ENCODE results near the gene WDR6. TPM values are rescaled to one million over a fixed set of nuclear protein-coding genes. Genes with fewer than 3 reads are reported as not detected.

WDR6 gene
- total RNA-seq, 1 donor from 2014 or later = 116 TPM

DNA sequence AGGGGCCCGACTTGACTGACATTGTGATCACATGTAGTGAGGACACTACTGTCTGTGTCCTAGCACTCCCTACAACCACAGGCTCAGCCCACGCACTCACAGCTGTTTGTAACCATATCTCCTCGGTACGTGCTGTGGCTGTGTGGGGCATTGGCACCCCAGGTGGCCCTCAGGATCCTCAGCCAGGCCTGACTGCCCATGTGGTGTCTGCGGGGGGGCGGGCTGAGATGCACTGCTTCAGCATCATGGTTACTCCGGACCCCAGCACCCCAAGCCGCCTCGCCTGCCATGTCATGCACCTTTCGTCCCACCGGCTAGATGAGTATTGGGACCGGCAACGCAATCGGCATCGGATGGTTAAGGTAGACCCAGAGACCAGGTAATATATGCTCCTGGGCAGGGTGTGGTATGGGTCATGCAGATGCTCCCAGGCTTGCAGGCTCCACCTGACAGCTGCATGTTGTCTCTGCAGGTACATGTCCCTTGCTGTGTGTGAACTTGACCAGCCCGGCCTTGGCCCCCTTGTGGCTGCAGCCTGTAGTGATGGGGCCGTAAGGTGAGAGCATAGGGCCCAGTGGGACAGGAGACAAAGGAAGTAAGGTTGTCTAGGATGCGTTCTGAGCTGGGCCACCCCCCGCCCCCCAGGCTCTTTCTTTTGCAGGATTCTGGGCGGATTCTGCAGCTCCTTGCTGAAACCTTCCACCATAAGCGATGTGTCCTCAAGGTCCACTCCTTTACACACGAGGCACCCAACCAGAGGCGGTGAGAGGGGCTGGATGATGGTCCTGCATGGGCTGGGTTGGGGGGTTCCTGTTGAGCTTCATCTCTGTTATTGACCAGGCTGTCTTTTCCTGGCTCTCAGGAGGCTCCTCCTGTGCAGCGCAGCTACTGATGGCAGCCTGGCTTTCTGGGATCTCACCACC, 6.8 kb downstream of the WDR6 start:
- no peak for DNase-seq (ENCODE audit: extremely low read depth, low read depth, low spot score)

DNA sequence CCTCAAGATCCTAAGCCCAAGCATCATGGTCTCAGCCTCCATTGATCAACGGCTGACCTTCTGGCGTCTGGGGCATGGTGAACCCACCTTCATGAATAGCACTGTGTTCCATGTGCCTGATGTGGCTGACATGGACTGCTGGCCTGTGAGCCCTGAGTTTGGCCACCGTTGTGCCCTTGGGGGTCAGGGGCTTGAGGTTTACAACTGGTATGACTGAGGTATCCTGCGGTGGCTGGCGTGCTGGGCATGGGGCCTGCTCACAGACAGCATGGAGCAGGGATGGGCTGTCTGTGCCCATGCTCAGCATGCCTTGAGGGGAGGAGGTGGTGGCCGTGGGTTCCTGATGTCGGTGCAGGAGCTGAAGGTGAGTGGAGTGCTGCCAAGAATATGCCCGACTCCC, 7.9 kb downstream of the WDR6 start:
- no peak for DNase-seq (ENCODE audit: extremely low read depth, low read depth, low spot score)

DNA sequence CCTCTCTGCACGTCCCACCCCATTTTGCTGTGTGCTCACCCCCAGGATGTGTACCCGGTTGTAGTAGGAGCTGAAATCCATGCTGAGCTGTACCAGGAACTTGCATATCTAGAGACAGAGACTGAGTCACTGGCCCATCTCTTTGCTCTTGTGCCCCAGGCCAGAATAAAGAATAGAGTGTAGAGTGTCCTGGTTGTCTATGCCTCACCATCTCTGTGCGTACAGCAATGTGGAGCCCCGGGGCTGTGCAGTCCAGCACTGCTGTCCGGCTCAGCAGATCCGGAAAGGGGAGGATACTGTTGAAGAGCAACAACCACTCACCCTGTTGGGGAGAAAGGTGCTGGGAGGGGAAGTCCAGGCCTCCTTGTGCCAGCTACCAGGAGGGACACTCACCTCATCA, 8.6 kb downstream of the WDR6 start:
- DNase-seq (ENCODE audit: extremely low read depth, low read depth, low spot score) = no peak

DNA sequence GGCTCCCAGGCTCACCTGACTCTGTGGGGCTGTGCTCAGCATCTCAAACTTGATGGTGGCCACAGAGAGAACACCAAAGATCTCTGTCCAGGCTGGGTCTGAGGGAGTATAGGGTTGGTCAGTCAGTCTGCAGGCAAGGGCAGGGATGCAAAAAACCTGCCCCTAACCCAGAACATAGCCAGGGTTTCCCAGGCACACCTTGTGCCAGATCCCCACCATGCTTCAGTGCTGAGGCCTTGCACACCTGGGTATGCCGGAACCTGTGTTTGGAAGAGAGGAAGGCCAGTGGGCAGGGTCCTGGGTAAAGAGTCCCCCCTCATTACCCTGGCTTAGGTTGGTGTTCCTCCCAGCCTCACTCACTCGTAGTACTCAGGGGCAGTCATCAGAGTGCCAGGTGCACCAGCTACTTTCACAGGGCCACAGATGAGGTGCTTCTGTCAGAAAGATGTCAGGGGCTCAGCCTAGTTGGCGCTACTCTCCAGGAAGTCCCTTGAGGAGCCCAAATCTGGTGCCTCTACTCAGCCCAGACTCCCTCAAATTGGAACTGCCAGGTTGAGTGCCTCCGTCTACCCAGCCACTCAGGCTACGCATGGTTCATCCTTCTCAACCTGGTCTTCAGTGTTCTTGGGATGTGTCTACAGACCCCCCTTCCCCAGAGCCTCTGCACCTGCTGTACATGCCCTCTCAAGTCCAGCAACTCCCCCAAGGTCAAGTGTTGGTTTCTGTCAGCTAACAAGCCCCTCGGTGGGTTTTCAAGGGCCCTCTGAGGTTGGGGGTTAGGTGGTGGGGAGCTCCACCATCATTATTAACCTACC, 9.4 kb downstream of the WDR6 start:
- no peak for DNase-seq (ENCODE audit: extremely low read depth, low read depth, low spot score)

DNA sequence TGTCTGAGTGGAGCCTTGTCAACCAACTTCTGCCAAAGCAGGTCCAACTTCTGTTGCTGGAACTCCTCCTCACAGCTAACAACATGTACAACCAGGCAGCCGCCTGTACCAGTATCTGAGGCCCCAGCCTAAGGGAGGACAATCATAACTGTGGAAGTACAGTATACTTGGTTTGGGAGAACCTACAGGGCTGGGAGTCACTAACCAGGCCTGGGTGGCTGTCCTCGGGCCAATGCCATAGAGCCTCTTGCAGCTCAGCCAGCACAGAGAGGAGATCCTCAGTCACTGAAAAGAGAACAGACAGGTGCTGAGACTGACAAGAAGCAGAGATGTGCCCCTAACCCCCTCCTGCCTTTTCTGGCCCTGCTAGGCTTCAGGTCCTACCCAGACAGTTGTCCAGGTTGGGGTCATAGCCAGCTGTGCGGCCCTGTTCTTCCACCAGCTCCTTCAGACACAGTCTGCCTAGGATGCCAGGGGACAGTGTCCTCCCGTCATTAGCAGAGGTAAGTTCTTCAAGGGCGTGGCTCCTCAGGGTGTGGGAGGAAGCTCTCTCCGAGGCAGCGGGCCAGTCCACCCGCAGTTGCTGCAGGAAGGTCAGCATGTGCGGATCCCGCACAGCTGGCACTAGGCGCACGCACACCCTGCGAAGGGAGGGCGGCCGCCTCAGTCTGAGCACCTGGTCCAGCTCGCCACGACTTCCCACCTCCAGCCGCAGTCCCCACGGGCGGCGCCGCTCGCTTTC, 10.2 kb downstream of the WDR6 start:
- no peak for DNase-seq (ENCODE audit: extremely low read depth, low read depth, low spot score)

DNA sequence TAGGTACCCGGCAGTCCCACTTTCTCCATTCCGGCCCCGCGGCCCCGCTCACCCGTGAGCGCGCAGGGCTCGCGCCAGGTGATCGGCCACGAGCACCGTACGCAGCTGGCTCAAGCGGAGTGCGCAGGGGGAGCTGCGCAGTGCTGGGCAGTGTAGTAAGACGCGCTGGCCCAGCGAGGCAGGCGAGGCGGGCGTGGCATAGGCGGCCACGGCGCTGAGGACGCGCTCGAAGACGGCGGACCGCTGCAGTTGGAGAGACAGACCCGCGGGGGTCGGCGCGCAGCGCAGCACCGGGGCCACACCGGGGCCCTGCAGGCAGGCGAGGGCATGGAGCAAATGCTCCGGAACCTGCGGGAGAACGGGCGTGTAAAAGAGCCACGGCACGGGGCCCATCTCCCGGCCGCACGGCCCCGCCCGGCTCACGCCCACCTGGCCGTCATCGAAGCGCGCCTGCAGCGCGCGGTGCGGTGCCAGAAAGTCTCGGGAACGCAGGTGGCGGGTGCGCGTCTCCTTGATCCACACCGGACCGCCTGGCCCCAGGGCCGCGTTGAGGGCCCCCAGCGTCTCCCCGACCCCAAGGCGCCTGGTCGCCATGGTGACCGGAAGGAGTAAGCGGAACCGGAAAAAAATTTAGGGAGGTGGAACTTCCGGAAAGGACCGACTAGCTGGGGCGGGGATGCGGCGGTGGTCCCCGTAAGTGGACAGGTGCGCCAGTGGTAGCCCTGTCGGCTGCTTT, 10.9 kb downstream of the WDR6 start, which contains the start of gene DALRD3:
Gene DALRD3 (minus strand): TSS at position 610 of the 736 bp plus-strand sequence. CDS start 16 bp downstream, at position 594.
- DNase-seq (ENCODE audit: extremely low read depth, low read depth, low spot score) = no peak

DNA sequence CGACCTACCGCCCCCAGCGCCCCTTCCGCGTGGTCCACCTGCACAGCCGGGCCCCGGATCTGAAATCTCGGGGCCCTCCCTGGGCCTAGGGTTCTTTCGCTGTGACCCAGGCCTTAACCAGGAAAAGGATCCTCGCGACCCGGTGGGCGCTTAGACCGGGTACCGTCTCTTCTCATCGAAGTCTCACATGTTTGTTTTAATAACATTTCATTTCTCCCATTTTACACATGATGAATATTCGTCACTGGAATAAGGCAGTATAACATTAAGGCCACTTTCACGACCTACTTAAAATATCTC, 11.5 kb downstream of the WDR6 start:
- no peak for DNase-seq (ENCODE audit: extremely low read depth, low read depth, low spot score)

DNA sequence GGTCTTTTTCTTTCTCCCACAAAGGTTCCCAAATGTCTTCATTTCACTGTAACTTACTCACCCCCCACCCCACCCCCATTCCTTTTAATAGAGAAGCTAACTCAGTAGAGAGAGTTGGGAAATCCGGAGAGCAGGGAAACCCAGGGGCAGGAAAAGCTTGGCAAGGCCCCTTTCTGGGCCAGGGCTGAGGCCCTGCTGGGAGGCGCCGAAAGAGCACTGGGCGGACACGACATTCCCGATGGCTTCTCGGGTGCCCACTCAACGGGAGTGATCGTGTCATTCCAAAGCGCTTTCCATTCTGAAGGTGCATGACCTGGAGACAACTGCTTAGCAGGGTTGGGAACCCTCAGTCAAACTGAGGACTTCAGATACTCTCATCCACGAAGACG, 12.7 kb downstream of the WDR6 start:
- DNase-seq (ENCODE audit: extremely low read depth, low read depth, low spot score) = no peak

DNA sequence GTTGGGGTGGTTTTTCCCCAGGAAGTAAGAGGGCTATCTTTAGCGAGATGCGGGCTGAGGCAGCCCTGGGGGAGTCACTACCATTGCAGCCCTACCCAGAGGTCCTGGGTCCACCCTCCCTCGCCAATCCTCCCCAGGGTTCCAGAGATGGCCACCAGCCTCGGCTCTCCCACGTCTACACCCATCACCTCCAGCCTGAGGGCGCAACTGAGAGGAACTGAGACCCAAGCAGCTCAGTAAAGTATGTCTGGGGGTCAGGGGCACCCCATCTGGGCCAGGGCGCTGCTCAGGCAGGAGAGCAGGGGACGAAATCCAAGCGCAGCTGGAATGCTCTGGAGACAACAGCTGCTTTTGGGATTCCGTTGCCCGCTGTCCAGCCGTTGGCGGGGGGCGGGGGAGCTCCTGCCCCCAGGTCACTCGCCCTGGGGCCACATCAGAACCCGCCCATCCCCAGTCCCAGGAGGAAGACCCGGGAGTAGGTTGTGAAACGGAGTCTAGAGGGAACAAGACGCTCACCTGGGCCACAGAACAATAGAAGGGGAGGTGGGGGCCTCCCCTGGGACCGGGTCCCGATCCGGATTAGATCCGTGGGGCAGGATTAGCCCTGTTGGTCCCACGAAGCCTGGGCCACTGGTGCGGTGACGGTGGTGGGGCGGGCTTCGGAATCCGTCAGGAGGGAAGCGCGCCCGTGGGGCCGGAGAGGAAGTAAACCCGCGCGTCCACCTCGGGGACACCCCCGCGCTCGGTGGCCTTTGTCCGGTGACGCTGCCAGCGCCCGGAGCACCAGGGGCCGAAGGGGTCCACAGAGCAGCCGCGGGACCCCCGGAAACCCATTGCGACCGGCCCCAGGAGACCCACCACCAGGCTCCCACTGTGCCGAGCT, 13.4 kb downstream of the WDR6 start:
- no peak for DNase-seq (ENCODE audit: extremely low read depth, low read depth, low spot score)

DNA sequence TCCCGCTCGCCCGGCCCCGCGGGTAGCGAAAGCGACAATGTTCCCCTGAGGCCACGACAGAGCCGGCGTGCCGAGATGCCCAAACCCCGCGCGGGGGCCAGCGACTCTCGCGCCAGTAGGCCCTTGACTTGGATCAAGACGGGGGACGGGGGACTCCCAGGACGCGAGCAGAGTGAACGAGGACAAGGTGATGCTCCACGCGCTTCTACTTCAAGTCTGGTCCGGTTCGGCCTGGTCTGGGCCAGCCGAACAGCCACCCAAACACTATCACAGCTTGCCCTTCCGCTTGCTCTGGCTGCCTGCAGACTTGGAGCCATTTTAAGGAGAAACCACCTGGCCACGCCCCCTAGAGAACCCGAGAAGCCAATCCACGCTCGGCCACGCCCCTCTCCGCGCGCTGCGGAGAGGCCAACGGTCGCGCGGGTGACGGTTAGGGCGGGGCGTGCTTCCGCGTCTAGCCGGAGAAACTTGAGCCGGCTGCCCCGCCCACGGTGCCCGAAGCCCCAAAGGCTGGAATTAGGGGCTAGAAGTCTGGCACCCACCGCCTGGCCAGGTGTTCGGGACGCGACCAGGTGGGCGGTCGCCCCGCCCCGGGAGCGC, 14.1 kb downstream of the WDR6 start:
- DNase-seq (ENCODE audit: extremely low read depth, low read depth, low spot score) = peak; percentile 83

DNA sequence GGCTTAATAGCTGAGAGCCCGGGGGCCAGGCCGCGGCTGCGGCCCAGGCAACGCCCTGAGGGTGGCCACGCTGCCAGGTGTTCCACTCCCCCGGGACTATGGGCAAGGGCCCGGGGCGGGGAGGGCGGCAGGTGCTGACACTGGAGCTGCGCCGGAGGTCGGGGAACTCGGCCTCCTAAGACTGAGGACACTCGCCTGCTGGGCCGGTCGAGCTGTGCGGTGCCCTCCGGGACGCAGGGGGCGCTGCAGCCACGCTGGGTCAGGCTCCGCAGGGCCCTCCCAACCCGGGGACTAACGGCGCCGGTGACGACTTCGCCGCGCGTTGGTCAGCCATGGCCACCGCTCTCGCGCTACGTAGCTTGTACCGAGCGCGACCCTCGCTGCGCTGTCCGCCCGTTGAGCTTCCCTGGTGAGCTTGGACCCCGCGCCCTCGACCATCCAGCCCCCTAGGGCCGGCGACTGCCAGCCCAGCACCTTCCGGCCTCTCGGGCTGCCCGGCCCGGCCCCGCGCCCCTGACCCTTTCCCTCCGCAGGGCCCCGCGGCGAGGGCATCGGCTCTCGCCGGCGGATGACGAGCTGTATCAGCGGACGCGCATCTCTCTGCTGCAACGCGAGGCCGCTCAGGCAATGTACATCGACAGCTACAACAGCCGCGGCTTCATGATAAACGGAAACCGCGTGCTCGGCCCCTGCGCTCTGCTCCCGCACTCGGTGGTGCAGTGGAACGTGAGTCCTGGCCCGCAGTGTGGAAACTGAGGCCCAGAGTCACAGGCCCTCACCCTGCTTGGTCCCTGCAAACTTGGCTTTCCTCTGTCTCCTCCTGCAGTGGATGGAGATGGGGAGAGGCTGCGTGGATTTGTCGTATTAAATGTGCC, 14.9 kb downstream of the WDR6 start, which contains the start of gene NDUFAF3:
Gene NDUFAF3 (plus strand): TSS at position 309 of the 875 bp plus-strand sequence. CDS start 24 bp downstream, at position 333.
- peak; percentile 42 for DNase-seq (ENCODE audit: extremely low read depth, low read depth, low spot score)

DNA sequence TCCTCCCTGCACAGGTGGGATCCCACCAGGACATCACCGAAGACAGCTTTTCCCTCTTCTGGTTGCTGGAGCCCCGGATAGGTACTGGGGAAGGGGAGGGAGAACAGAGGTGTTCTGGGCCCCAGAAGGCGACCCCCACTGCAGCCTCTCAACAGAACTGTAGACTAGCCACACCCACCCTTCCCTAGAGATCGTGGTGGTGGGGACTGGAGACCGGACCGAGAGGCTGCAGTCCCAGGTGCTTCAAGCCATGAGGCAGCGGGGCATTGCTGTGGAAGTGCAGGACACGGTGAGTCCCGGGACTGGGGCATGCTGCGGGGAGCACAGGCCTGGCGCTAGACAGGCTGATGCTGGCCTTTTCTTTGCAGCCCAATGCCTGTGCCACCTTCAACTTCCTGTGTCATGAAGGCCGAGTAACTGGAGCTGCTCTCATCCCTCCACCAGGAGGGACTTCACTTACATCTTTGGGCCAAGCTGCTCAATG, 15.5 kb downstream of the WDR6 start:
- DNase-seq (ENCODE audit: extremely low read depth, low read depth, low spot score) = no peak

DNA sequence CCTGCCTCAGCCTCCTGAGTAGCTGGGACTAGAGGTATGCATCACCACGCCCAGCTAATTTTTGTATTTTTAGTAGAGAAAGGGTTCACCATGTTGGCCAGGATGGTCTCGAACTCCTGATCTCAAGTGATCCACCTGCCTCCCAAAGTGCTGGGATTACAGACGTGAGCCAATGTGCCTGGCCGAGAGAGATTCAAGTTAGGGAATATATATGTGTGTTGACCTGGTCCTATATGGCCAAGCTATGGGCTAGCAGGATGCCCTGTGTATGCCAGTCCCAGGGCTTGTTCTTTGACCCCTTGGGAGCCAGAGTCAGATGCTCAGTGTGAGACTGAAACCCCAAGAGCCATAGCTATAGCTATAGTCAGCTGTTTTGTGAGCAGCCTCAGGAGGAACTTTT, 16.6 kb downstream of the WDR6 start:
- no peak for DNase-seq (ENCODE audit: extremely low read depth, low read depth, low spot score)

DNA sequence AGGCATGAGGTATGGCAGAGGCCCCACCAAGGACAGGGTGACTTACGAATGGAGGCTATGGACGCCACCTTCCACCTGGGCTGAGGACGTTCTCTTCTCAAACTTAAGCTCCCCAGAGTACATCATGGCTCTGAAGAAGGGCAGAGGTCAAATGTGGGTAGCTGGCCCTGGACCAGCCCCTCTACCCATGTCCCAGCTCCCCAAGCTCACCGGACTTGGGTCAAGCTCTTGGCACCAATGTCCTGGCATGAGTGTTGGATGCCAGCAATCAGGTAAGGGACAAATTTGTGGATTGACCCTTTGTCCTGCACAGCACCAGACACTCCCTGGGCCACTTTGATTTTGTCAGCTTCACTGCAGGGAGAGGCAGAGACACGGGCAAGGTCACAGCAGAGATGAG, 17.3 kb downstream of the WDR6 start:
- DNase-seq (ENCODE audit: extremely low read depth, low read depth, low spot score) = no peak

DNA sequence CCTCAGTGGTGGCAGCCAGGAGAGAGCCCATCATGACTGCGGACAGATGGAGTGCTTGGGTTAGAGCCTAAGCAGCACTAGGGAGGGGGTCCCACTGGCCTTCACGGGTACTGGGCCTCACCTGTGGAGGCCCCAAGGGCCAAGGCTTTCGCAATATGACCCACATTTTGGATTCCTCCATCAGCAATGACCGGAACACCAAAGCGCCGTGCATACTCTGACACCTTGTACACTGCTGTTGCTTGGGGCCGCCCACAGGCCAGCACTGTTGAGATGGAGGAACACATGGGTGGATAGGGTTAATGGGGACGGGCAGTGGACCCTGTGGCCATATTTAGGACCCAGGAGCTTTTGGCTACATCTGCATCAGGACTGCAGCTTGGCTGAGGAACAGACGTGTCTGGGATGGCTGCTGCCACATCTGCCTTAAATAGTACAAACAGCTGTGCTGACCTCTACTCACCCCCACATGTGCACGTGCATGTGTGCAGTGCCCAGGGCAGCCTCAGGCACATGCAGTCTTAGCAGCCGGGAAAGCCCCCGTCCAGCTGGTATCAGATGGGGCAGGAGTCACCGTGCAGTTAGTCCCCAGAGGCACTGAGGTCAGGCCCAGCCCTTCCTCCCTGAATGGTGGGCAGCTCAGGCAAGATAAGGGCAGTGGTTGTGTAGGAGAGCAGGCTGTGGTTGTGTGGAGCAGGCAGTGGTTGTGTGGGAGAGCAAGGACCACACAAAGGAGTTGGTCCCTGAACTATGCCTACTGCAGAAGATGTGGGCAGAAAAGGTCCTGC, 18.0 kb downstream of the WDR6 start:
- DNase-seq (ENCODE audit: extremely low read depth, low read depth, low spot score) = no peak

DNA sequence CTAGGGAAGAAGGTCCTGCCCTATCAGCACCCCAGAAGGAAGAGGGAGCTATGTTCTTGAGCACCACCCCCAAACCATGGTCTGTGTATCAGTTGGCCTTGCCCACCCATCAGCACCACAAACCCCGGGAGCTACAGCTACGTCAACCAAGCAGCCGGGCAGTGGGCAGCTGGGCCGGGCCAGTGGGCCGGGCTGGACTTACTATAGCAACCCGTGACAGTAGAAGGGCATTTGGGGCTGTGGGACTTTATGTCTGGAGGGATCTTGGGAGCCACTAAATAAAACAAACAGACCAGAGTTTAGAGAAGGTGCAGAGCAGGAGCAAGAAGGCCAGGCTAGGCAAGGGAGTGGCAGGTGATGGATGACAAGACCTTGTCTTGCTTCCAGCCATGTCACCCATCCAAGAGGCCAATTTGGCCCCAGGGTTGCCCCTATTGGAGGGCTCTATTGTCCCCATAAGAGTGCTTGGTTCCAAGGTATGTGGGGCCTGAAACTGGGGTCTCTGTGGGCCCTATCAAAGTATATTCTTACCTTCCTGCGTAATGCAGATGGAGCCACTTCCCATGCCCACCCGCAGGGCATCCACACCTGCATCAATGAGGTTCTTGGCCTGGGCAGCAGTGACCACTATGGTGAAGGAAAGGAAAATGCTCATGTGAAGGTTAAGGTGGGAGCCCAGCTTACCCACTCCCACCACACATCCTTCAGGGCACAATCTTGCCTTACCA, 18.8 kb downstream of the WDR6 start:
- no peak for DNase-seq (ENCODE audit: extremely low read depth, low read depth, low spot score)

Data from glomerular endothelial cell (primary cell).